Activated T-cell treated with anti-CD3 and anti-CD28 coated beads for 4 hours (primary cell): Measurements from ENCODE around the gene SMG6.
"Not testable (repeated sequence)": the region's sequence is repeated elsewhere in the genome, so short reads cannot be mapped to it uniquely, and the experiment has no call there.

ENCODE experiments used
- DNase-seq: peaks from one replicate; pipeline ENCODE4 v3.0.0-alpha.2; 2020

The SMG6 gene

DNA sequence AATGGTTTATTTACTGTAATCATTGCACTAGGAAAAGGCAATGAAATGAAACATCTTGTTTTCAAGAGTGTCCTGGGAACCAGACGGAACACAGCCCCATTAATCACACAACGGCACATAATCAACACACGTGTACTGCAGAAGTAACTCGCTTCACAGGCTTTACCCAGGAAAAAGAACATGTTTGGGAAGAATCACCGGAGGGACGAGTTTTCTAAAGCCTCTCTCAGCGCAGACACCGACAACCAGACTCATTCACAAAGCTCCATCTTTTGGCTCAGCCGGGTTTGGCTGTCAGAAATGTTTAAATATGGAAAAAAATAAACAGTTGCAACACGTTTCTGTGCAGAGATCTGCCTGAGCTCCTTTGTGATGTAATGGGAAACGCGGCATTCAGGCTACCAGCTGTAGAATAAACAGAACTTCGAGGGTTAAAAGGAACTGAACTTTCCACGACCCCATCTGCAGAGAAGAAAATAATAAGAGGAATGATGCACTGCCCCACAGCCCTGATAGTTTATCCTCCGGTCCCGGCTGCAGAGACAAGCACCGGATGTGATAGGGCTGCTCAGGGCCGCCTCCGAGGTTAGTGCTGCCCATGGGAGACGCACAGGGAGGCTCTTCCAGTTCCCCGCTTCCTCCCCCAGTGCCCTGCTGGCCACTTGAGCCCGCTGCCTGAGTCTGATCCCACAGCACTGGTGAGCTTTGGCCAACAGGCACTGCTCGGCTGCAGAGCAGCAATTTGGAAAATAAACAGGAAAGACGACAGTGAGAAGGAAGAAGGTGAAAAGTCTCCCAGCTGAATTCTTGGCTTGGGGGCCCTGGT is 128.9 kb downstream of the SMG6 start:
- no peak for DNase-seq

DNA sequence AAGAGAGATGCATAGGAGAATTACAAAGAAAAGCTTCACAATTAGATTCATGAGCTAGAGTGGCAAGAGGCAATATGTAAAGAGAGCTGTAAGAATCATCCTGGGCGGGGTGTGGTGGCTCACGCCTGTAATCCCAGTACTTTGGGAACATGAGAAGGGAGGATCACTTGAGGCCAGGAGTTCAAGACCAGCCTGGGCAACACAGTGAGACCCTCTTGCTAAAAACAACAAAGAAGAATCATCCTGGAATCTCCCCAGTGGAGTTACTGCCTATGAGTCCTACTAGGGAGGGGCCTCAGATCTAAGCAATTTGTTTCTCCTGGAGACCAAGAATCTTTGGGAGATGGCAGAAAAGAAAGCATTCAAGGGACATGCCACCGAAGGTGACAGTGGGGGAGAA is 129.6 kb downstream of the SMG6 start:
- DNase-seq = no peak

DNA sequence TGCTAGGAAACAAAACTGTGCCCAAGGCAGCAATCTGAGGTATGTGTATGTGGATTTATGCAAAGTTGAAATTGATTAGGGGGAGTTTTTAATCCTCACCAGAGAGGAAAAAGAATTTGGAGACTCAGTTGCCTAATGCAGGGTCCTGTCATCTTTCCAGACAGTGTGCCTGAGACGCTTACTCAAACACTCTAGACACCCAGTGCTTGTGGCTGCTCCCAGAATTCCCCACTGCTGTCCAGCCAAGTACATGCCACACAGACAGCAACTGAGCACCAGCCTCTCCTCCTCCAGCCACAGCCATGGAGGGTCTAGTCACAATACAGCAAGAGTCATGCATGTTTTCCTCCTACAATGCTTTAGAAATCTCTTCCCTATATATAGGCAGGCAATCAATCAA is 130.6 kb downstream of the SMG6 start:
- DNase-seq = no peak

DNA sequence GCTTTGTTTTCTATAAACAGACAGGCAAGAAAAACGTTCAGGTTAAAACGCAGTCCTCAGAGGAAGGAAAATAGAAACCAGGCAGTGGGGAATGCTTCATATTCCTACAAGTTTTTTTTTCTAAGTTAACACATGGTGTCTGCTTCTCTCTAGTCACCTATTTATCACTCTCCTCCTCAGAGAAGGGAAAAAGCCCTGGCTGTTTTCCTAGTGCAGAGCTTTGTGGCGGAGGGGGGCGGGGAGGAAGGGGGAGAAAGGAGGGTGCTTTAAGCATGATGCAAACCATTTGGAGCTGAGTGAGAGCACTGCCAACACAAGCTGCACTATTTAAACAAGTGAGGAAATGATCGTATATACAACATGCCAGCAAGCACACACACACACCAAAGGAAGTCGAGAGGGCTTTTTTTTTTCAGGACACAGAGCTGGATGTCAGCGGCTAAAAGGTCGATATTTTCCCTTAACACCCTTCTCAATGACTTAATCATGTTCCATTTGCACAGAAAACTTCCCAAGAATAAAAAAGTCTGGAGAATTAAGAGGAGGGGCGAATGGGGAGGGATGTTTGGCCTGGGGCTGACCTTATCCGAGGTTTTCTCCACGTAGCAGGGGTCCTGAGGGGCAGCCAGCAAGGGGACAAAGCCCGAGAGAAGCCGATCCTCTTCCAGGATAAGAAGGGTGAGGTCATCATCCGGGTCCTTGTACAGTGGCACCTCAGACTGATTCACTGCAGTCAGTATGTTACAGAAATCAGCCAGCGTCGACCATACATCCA is 131.3 kb downstream of the SMG6 start:
- no peak for DNase-seq

DNA sequence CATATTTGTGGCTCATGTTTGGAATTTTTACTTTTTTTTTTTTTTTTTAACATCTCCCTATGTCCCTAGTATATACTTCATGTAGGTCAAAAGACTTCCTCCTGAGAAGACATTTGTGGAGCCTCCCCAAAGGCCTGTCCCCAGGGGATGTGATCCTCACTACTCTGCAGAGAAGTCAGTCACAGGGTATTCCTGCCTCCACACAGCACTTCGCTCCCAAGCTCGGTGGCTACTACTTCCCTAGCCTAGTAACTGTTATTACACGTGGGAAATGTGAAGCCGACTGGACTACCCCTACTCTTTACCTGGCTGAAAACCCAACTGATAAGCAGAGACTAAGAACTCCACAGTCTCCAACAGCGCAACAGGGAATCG is 131.9 kb downstream of the SMG6 start:
- no peak for DNase-seq

DNA sequence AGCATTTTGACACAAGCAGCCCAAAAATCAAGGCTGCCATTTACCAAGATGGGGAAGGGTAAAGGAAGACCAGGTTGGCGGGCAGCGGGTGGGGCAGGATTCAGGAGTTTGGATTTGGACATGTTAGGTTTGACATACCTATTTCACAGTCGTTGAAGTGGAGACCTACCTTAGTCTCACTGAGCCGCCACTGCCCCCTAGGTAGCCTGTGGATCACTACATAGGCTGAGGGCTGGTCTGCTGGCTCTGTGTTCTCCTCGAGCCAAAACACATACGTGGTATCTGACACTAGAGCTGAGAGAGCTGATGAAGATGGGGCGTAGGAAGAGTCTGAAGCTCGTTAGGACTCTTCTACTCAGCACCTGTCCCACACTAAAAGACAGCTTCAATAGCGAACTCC is 133.6 kb downstream of the SMG6 start:
- no peak for DNase-seq

DNA sequence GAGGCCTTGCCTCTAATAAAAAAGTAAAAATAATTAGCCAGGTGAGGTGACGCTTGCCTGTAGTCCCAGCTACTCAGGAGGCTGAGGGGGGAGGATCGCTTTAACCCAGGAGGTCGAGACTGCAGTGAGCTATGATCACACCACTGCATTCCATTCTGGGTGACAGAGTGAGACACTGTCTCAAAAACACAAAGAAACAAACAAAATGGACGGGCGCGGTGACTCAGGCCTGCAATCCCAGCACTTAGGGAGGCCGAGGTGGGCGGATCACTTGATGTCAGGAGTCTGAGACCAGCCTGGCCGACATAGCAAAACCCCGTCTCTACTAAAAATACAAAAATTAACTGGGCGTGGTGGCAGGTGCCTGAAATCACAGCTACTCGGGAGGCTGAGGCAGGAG is 137.9 kb downstream of the SMG6 start:
- DNase-seq = not testable (repeated sequence)

DNA sequence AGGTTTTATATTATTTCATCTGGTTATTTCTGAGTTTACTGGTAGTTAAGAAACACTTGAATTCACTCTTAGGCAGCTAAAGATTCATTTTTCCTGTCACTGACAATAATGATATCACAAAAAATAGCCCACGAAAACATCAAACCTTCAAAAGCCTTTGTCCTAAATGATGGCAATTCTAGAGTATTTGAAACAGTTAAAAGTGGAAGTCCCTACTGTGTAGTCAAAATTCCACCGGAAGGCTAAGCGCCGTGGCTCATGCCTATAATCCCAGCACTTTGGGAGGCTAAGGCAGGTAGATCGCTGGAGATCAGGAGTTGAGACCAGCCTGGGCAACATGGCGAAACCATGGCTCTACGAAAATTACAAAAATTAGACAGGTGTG is 145.2 kb downstream of the SMG6 start:
- DNase-seq = no peak

DNA sequence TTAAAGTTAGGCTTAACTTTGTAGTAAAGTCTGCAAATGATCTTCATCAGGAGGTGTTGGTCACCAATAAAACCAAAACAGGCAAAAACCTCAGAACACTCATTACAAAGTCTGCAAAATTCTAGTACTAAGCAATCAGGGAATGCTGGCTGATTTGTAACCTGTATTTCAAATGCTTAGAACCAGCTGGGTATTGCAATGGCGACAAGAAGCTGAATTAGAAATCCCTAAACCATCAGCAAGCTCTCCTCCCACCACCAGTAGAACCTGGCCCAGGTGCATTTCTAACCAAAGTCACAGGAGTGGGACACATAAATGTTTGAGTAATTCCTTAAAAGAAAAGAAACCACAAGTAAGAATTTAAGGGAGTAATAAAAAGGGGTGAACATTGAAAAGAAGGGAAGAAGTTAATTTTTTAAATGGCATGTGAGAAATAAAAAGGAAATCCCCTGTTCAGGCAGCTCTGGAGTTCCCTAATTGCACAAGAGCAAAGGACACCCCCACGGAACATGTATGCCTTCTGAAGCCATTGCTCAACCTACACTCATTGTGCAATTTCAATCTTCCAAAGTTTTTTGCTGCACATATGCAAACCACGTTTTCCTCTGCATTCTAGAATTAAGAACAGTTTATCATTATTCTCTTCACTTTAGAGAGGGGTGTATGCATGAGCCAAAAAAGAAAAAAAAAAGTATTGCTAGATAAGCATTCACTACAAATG is 145.8 kb downstream of the SMG6 start:
- DNase-seq = no peak

DNA sequence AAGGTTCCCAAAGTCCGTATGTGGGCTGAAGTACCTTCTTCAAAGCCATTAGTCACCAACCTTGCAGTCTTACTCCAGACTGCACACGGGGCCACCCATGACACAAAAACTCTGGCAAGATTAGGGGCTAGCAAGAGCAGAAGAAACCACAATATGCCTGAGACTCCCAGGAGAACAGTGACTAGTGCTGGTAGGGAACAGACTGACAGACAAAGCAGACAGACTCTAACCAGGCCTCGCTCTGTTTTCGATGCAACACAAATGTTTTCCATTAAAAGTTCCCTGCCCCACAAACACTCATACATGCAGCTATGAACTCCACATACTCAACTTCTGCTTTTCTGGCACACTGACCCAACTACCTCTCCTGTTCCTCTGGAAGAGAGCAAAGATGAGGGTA is 146.5 kb downstream of the SMG6 start:
- no peak for DNase-seq

DNA sequence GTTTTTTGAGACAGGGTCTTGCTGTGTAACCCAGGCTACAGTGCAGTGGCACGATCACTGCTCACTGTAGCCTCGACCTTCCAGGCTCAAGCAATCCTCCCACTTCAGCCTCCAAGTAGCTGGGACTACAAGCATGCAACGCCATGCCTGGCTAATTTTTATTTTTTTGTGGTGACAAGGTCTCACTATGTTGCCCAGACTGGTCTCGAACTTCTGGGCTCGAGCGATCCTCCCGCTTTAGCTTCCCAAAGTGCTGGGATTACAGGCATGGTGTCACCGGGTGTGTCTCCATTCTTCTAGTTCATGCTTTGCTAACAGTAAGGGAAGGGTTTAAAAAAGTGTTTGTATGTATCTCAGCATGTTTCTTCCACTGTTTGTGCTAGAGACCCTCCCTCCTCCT is 146.9 kb downstream of the SMG6 start:
- DNase-seq = no peak

DNA sequence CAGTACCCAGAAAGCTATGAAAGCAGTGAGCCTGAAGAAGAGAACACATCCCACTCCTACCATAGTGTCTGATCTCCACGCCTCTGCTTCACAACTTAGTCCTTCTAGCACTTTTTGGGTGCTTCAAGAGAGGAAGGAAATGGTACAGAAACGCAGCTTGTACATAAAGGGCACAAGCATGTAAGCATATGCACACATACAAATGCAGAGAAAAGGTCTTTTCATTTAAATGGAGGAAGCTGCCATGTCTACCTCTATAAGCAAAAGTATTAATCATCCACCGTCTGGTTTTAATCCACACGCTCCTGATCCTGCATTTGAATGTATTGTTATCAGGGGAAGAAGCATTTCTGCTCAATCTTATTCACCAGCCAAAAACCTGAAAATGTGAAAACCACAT is 148.0 kb downstream of the SMG6 start:
- no peak for DNase-seq

DNA sequence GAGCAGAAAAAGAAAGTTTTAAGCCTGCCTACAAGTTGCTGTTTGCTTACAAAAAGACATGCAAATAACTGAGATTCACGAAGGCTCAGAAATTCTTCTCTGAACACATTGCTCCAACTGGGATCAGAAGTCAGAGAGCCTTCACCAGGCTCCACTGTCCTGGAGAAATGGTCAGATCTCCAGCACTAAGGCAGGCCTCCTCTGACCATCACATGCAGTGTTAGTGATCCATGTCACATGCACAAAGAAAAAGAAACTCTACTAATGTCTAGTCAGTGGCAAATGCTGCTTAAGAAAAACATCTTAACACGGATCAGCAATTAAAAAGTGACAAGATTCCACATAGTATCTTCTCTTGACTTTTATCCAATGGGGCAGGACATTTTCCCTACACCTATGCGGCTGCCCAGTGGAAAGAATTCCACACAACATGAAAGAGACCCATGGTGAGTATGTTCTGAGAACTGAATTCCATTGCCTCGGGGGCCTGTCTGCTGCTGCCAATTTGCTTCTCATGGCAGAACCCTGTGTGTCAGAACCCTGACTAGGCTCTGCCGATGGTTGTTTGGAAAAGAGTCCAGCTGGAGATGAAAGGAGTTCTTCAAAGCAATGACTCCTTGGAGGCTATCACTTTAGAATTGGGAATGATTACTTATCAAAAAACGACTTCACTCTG is 152.1 kb downstream of the SMG6 start:
- no peak for DNase-seq

DNA sequence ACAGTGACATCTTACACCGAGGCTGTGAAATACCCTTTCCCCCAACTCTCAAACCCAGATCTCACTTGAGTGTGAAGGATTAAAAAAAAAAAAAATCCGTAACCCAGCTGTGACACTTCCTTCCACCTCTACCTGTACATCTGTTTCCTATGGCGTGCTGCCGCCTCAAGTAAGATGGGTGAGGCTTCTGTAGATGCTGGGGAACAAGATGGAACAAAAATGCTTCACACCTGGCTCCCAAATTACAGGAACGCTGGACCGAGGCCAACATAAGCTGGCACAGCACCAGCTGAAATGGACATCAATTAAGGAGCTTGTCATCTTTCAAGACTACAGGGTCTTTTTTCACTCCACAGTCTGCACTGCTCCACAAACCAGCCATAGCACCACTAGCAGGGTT is 152.8 kb downstream of the SMG6 start:
- no peak for DNase-seq

DNA sequence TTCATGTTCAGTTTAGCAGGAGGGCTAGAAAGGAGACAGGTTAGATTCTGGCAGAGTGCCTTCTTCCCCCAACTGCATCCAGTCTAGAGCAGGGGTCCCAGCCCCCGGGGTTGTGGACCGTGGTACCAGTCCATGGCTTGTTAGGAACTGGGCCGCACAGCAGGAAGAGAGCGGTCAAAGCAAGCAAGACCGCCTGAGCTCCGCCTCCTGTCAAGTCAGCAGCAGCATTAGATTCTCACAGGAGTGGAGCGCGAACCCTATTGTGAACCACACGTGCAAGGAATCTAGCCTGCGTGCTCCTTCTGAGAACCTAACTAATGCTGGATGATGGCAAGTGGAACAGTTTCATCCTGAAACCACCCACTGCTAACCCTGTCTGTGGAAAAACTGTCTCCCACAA is 153.7 kb downstream of the SMG6 start:
- DNase-seq = no peak

DNA sequence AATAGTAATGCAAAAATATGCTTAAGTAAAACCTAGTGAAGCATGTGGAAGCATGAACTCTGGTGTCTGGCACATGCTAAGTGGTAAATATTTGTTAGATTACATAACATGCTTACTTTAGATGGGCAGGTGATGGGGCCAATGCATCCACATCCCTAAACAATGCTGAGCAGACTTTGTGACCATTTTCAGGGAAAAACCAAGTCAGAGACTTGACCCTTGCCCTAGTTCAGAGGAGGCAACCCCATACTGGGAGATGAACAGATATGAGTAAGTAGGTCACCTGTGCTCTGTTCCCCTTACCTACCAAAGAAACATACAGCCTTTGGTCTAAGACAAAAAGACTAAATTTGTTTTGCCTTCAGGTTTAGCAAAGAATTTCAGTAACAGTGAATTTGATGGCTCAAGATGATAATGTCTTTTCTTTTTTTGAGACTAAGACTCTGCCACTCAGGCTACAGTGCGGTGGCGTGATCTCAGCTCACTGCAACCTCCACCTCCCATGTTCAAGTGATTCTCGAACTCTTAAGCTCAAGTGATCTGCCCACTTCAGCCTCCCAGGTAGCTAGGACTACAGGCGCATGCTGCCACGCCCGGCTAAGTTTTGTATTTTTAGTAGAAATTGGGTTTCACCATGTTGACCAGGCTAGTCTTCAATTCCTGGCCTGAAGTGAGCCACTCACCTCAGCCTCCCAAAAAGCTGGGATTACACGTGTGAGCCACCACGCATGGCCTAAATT is 157.3 kb downstream of the SMG6 start:
- no peak for DNase-seq

DNA sequence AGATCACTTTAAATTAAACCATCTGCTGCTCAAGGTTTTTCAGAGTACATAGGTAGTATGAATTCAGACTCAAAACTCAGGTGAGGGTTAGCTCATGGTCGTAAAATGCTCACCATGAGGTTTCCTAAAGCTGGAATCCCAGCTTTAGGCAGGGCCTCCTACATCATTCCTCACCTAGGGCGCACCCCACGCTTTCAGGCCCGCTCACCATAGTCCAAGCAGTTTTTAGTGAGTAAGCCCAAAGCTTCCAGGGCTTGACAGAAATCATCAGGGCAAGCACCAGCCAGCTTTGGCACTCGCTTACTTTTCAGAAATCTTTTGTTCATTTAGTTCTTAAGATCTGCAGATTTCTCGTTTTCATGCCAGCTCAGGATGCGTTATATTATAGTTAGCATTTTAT is 158.9 kb downstream of the SMG6 start:
- DNase-seq = no peak

DNA sequence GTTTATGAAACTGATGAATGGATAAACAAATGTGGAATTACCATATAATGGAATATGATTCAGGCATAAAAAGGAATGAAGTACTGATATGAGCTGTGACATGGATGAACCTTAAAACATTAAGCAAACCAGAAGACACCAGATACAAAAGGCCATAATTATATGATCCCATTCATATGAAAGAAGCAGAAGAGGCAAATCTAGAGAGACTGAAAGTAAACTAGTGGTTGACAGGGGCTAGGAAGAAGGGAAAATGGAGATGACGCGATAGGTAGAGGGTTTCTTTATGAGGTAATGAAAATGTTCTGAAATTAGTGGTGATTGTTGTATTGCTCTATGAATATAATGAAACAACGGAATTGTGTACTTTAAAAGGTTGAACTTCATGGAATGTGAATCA is 160.3 kb downstream of the SMG6 start:
- DNase-seq = no peak

DNA sequence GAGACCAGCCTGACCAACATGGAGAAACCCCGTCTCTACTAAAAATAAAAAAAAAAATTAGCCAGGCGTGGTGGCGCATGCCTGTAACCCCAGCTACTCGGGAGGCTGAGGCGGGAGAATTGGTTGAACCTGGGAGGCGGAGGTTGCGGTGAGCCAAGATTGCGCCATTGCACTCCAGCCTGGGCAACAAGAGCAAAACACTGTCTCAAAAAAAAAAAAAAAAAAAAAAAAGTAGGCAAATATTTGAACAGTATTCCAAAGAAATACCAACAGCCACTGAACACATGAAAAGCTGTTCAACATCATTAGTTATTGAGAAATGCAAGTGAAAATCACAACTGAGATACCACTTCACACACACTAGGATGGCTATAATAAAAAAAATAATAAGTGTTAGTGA is 160.9 kb downstream of the SMG6 start:
- DNase-seq = not testable (repeated sequence)

DNA sequence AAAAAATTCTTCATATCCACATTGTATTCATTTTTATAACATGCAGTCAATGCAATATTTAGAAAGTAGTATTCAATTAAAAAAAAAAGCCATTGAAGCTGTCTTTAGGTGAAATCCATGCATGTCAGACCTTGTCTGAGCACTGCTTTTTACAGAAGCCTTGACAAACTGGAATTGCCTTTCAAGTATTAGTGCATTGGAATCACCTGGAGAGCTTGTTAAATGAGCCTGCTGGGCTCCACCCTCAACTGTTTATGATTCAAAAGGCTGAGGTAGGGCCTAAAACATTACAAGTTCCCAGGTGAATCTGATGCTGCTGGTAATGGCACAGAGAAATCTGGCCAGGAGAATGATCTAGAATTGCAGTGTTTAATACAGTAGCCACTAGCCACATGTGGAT is 162.9 kb downstream of the SMG6 start:
- DNase-seq = no peak

DNA sequence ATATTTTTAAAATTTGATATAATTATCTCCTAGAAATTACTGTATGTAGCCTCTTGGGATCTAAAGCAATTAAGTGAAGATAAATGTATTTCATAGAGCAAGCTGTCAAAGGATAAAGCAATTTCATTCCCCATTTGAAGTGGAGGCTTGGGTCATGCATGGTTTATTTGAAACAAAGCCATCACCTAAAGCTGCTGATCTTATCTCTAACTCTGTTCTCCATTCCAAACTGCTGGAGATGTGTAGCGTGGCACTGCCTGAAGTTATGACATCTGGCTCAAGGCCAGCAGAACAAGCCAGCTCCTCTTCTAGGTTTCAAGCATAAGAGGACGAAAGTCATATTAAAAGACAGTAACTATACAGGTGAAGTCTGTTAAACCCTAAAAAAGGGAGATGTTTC is 164.8 kb downstream of the SMG6 start:
- no peak for DNase-seq

DNA sequence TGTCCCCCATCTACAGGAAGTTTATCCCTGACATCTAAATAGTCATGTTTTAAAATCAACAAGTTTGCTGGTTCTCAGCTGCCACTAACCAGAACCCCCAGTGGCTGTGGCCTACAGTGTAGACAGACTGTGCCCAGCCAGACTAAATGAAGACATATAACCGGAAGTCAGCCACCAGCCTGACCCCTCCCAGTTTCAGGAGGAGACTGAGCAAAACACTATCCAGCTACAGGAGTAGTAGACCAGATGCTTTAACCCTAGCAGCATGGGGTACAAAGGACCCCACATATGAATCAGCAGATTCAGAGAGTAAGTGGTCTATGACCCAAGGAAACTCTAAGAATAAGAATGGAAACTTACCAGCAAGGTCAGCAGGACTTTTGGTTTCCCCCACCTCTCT is 165.3 kb downstream of the SMG6 start:
- DNase-seq = no peak
